Erythroblast (primary cell): ENCODE measurements around the gene MAGI1.

Experiments used
- DNase-seq, 2 experiments: peaks; one replicate each; lab custom pipeline; 2025; lab: John Stamatoyannopoulos, UW
- GATA1 ChIP-seq: IDR thresholded peaks from 2 replicates; pipeline ENCODE4 v1.6.1; 2011; ENCODE audit warnings: low read depth, mild to moderate bottlenecking, control low read depth, low read length, moderate library complexity
- POLR2A ChIP-seq: IDR thresholded peaks from 2 replicates; pipeline ENCODE4 v1.6.1; 2011; ENCODE audit warnings: mild to moderate bottlenecking, low read length

Gene MAGI1

GRCh38 chr3:65924762-65925161, 114.0 kb downstream of the MAGI1 start:
- DNase-seq = no peak
- TF ChIP-seq GATA1 (no peak), POLR2A (no peak)

GRCh38 chr3:65922441-65922840, 116.3 kb downstream of the MAGI1 start:
- TF ChIP-seq GATA1 = no peak
- TF ChIP-seq POLR2A = no peak
- DNase-seq = no peak

GRCh38 chr3:65919826-65920225, 118.9 kb downstream of the MAGI1 start:
- TF ChIP-seq POLR2A (no peak), GATA1 (no peak)
- no peak for DNase-seq

- TF ChIP-seq POLR2A (no peak), GATA1 (no peak)
- no peak for DNase-seq
Measured at GRCh38 chr3:65915477-65915876, 123.2 kb downstream of the MAGI1 start.

- no peak for DNase-seq
- TF ChIP-seq GATA1 (no peak), POLR2A (no peak)
Measured at GRCh38 chr3:65914740-65915367, 123.9 kb downstream of the MAGI1 start.

GRCh38 chr3:65914032-65914739, 124.5 kb downstream of the MAGI1 start:
- no peak for TF ChIP-seq POLR2A
- TF ChIP-seq GATA1 = no peak
- DNase-seq = no peak

- no peak for TF ChIP-seq GATA1
- no peak for TF ChIP-seq POLR2A
- DNase-seq = no peak
Measured at GRCh38 chr3:65912647-65913046, 126.1 kb downstream of the MAGI1 start.

- DNase-seq = no peak
- no peak for TF ChIP-seq GATA1
- TF ChIP-seq POLR2A = no peak
Measured at GRCh38 chr3:65908588-65908987, 130.1 kb downstream of the MAGI1 start.

GRCh38 chr3:65907232-65908130, 131.2 kb downstream of the MAGI1 start:
- TF ChIP-seq GATA1 (no peak), POLR2A (no peak)
- DNase-seq = no peak

GRCh38 chr3:65905771-65906170, 132.9 kb downstream of the MAGI1 start:
- no peak for DNase-seq
- no peak for TF ChIP-seq GATA1
- TF ChIP-seq POLR2A = no peak

- no peak for DNase-seq
- TF ChIP-seq GATA1 = no peak
- no peak for TF ChIP-seq POLR2A
Measured at GRCh38 chr3:65904016-65904415, 134.7 kb downstream of the MAGI1 start.

GRCh38 chr3:65902304-65902793, 136.4 kb downstream of the MAGI1 start:
- TF ChIP-seq POLR2A = no peak
- TF ChIP-seq GATA1 = no peak
- no peak for DNase-seq

GRCh38 chr3:65901226-65901625, 137.5 kb downstream of the MAGI1 start:
- no peak for DNase-seq
- TF ChIP-seq POLR2A (no peak), GATA1 (no peak)
